Mesenchymal stem cell (in vitro differentiated cells and primary cell): ENCODE measurements around the gene PPP1R9A. TPM values are rescaled to one million over a fixed set of nuclear protein-coding genes. Genes with fewer than 3 reads are reported as not detected.

ENCODE experiments used
- DNase-seq: peaks from one replicate; pipeline ENCODE4 v3.0.0-alpha.2; 2013
- H2AFZ ChIP-seq: one replicate; pipeline ENCODE4 v1.6.1; 2013; ENCODE audit warnings: low read depth, mild to moderate bottlenecking, control low read depth, inconsistent platforms, low read length, moderate library complexity
- H2AK5ac ChIP-seq: 2 replicates; pipeline ENCODE4 v1.6.1; 2013; ENCODE audit warnings: low read length, moderate library complexity, mild to moderate bottlenecking, inconsistent platforms; ENCODE audit not compliant: severe bottlenecking
- H2BK120ac ChIP-seq: one replicate; pipeline ENCODE4 v1.6.1; 2013; ENCODE audit warnings: low read depth, mild to moderate bottlenecking, inconsistent platforms, low read length, moderate library complexity
- H2BK12ac ChIP-seq, 2 experiments: one replicate each; pipeline ENCODE4 v1.6.1; 2013; ENCODE audit warnings: inconsistent platforms in 2 of 2, low read length in 2 of 2, mild to moderate bottlenecking in 2 of 2, moderate library complexity in 2 of 2, control low read depth in 1 of 2
- H2BK15ac ChIP-seq: one replicate; pipeline ENCODE4 v1.6.1; 2013; ENCODE audit warnings: mild to moderate bottlenecking, low read depth, inconsistent platforms; ENCODE audit not compliant: poor library complexity, severe bottlenecking
- H2BK5ac ChIP-seq: 2 replicates; pipeline ENCODE4 v1.6.1; 2013; ENCODE audit warnings: low read depth, mild to moderate bottlenecking, low read length, control low read depth, inconsistent platforms; ENCODE audit not compliant: poor library complexity, severe bottlenecking
- H3K14ac ChIP-seq, 2 experiments: one replicate each; pipeline ENCODE4 v1.6.1; 2013; ENCODE audit warnings: inconsistent platforms in 2 of 2, low read length in 2 of 2, control low read depth in 1 of 2, mild to moderate bottlenecking in 1 of 2, moderate library complexity in 1 of 2
- H3K18ac ChIP-seq, 2 experiments: one replicate each; pipeline ENCODE4 v1.6.1; 2013; ENCODE audit warnings: inconsistent platforms in 2 of 2, low read length in 2 of 2, control low read depth in 1 of 2, low read depth in 1 of 2, mild to moderate bottlenecking in 1 of 2
- H3K23ac ChIP-seq, 2 experiments: one replicate each; pipeline ENCODE4 v1.6.1; 2013; ENCODE audit warnings: inconsistent platforms in 2 of 2, low read length in 2 of 2, mild to moderate bottlenecking in 2 of 2, moderate library complexity in 2 of 2, control low read depth in 1 of 2
- H3K27ac ChIP-seq: 2 replicates; pipeline ENCODE4 v1.5.1; 2013; ENCODE audit warnings: mild to moderate bottlenecking, moderate library complexity, low read length, control low read depth, inconsistent platforms; ENCODE audit not compliant: poor library complexity, severe bottlenecking
- H3K27me3 ChIP-seq, 2 experiments: 2 replicates each; pipeline versions ENCODE4 v1.6.1 to v1.7.0; 2013; ENCODE audit warnings: low read length in 2 of 2, mild to moderate bottlenecking in 2 of 2, moderate library complexity in 2 of 2, control low read depth in 1 of 2, inconsistent platforms in 1 of 2; ENCODE audit not compliant: control insufficient read depth in 1 of 2, insufficient read depth in 1 of 2
- H3K36me3 ChIP-seq, 2 experiments: 2 replicates each; pipeline versions ENCODE4 v1.6.1 to v1.7.0; 2013; ENCODE audit warnings: low read length in 2 of 2, control low read depth in 1 of 2, inconsistent platforms in 1 of 2, low read depth in 1 of 2, mild to moderate bottlenecking in 1 of 2; ENCODE audit not compliant: insufficient read depth in 2 of 2, control insufficient read depth in 1 of 2
- H3K4ac ChIP-seq, 2 experiments: one replicate each; pipeline ENCODE4 v1.6.1; 2013; ENCODE audit warnings: inconsistent platforms in 2 of 2, low read length in 2 of 2, mild to moderate bottlenecking in 2 of 2, moderate library complexity in 2 of 2, control low read depth in 1 of 2, low read depth in 1 of 2
- H3K4me1 ChIP-seq: 2 replicates; pipeline ENCODE4 v1.6.1; 2013; ENCODE audit warnings: low read depth, low read length, control low read depth; ENCODE audit not compliant: control insufficient read depth, insufficient read depth
- H3K4me2 ChIP-seq: 2 replicates; pipeline ENCODE4 v1.6.1; 2013; ENCODE audit warnings: low read length, mild to moderate bottlenecking, inconsistent platforms; ENCODE audit not compliant: poor library complexity, severe bottlenecking
- H3K4me3 ChIP-seq, 2 experiments: 2 replicates each; pipeline versions ENCODE4 v1.5.1 to v1.7.0; 2013; ENCODE audit warnings: low read length in 2 of 2, mild to moderate bottlenecking in 2 of 2, control low read depth in 1 of 2, low read depth in 1 of 2; ENCODE audit not compliant: insufficient read depth in 1 of 2
- H3K79me1 ChIP-seq: replicated peaks from 2 replicates; pipeline ENCODE4 v1.6.1; 2013; ENCODE audit warnings: mild to moderate bottlenecking, control low read depth, low read length, inconsistent platforms; ENCODE audit not compliant: poor library complexity, severe bottlenecking
- H3K9ac ChIP-seq: 2 replicates; pipeline ENCODE4 v1.7.0; 2013; ENCODE audit warnings: mild to moderate bottlenecking, low read length, moderate library complexity
- H3K9me3 ChIP-seq: 2 replicates; pipeline ENCODE4 v1.7.0; 2013; ENCODE audit warnings: mild to moderate bottlenecking, low read length; ENCODE audit not compliant: control insufficient read depth
- H4K8ac ChIP-seq: one replicate; pipeline ENCODE4 v1.6.1; 2013; ENCODE audit warnings: inconsistent platforms, mild to moderate bottlenecking, low read length, moderate library complexity
- H4K91ac ChIP-seq: one replicate; pipeline ENCODE4 v1.6.1; 2013; ENCODE audit warnings: mild to moderate bottlenecking, low read length, inconsistent platforms
- WGBS: methylation state at CpG from one replicate; pipeline ENCODE4 v1.1.7; 2013; ENCODE audit warnings: mixed read lengths; 5-methylcytosine and 5-hydroxymethylcytosine counted together
- small RNA-seq: library from polyadenylated mRNA; stranded (forward); fragments of <200 nt; extraction: miRNeasy Mini kit (QIAGEN cat#:217004); gene quantifications from one replicate; pipeline ENCODE3, GENCODE V24; 2013; ENCODE audit warnings: low read depth

The PPP1R9A gene

GRCh38 chr7:95342029-95342428 is 434.6 kb downstream of the PPP1R9A start:
- H3K9me3 ChIP-seq: no peaks in the 10 kb centered on the region
- H3K9ac ChIP-seq: no peak overlapping the region

DNA sequence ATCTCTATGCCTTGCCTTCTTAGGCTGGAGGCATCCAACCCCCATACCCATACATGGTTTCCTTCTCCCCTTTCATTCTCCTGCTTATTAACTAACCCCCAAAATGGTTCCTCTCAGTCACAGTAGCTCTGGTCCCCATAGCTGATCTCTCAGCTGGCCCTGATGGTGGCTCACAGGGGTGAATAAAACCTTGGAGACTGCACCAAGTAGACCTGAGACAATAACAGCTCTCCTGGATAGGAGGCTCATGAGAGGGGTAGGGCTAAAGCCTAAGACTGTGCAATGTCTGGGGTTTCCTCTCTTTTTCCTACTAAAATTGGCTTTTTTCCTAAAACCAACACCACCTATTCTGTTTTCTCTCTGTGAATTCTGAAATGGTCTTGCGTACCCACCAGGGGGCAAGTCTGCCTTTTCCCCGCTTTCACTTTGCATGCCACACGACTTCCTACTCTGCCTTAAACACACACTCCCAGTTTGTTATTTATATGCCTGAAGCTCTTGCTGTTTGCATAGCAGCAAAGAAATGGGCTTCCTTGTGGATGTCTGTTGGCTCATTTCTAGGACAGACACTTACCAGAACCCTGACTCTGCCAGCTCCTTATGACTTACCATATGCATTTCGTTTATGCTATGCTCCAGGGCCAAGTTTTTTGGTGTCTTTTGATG is 435.4 kb downstream of the PPP1R9A start:
- Histone ChIP-seq H3K4me1 (no peaks in the 10 kb centered on the region), H3K4me2 (no peak overlapping the region), H3K14ac (no peak overlapping the region), H3K23ac (no peak overlapping the region), H3K9me3 (no peaks in the 10 kb centered on the region), H3K4ac (no peak overlapping the region), H2BK5ac (no peak overlapping the region), H2AFZ (no peak overlapping the region), H3K18ac (no peak overlapping the region), H2BK12ac (no peak overlapping the region), H3K36me3 (no peaks in the 10 kb centered on the region), H3K4me3 (no peak overlapping the region), H4K8ac (no peak overlapping the region), H2AK5ac (no peak overlapping the region), H3K79me1 (no peaks in the 10 kb centered on the region), H3K27ac (no peak overlapping the region), H3K9ac (no peak overlapping the region), H4K91ac (no peak overlapping the region), H3K27me3 (no peaks in the 10 kb centered on the region), H2BK120ac (no peak overlapping the region), H2BK15ac (no peak overlapping the region)
- WGBS: 79% methylated on average over 4 of the region's 4 CpGs
- DNase-seq: no peak

More at GRCh38 chr7:95342029-95342428, 434.6 kb downstream of the PPP1R9A start:
- no peak overlapping the region for H3K27ac ChIP-seq
- no peaks in the 10 kb centered on the region for H3K27me3 ChIP-seq
- no peak overlapping the region for H3K4me3 ChIP-seq
- no peak overlapping the region for H3K4me2 ChIP-seq
- no peak overlapping the region for H4K8ac ChIP-seq
- H2BK12ac ChIP-seq: no peak overlapping the region
- no peak overlapping the region for H3K14ac ChIP-seq
- H3K23ac ChIP-seq: no peak overlapping the region
- no peaks in the 10 kb centered on the region for H3K4me1 ChIP-seq
- no peak overlapping the region for H3K4ac ChIP-seq
- no peak overlapping the region for H4K91ac ChIP-seq
- H2AFZ ChIP-seq: no peak overlapping the region
- no peak overlapping the region for H2AK5ac ChIP-seq
- WGBS: 83% methylated on average over 3 of the region's 3 CpGs
- no peak overlapping the region for H3K18ac ChIP-seq
- H3K79me1 ChIP-seq: no peaks in the 10 kb centered on the region
- no peak overlapping the region for H2BK5ac ChIP-seq
- no peak for DNase-seq
- H3K36me3 ChIP-seq: no peaks in the 10 kb centered on the region
- no peak overlapping the region for H2BK15ac ChIP-seq
- H2BK120ac ChIP-seq: no peak overlapping the region

Small RNAs within 50 kb of the gene (small RNA-seq; reads per million reads assigned to genes)
- gene AC002429.1: not detected
- not detected for gene HINT1P2
- gene RNU4-16P: not detected
